ENCODE results near the gene PURA. TPM values are rescaled to one million over a fixed set of nuclear protein-coding genes. Genes with fewer than 3 reads are reported as not detected.
"Not testable (repeated sequence)": the region's sequence is repeated elsewhere in the genome, so short reads cannot be mapped to it uniquely, and the experiment has no call there.

The PURA gene
- total RNA-seq, 1 donor from 2014 or later = 7.7 TPM

DNA sequence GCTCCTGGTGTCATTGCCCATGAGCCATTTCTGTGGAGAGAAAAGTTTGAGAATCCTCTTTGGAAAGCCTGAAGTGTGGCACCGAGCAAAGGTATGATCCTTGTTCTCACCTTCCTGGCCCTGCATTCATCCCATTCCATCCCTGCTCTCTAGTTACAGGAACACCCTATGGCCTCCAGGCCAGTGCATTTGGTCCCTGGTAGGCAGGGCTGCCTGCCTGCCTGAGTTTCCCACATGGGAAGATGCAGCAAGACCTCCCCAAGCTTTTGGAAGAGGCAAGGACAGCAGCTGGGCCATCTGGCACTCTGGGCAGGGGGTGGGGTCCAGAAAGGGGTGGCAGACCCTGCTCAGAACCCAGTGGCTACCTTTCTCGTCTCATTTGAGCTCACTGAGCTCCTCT is 36.3 kb downstream of the PURA start:
- TF ChIP-seq, protein P1, sequence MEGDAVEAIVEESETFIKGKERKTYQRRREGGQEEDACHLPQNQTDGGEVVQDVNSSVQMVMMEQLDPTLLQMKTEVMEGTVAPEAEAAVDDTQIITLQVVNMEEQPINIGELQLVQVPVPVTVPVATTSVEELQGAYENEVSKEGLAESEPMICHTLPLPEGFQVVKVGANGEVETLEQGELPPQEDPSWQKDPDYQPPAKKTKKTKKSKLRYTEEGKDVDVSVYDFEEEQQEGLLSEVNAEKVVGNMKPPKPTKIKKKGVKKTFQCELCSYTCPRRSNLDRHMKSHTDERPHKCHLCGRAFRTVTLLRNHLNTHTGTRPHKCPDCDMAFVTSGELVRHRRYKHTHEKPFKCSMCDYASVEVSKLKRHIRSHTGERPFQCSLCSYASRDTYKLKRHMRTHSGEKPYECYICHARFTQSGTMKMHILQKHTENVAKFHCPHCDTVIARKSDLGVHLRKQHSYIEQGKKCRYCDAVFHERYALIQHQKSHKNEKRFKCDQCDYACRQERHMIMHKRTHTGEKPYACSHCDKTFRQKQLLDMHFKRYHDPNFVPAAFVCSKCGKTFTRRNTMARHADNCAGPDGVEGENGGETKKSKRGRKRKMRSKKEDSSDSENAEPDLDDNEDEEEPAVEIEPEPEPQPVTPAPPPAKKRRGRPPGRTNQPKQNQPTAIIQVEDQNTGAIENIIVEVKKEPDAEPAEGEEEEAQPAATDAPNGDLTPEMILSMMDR (conservative IDR thresholded peaks at IDR 0.05; ENCODE audit: low read depth, low read length) = no peak

DNA sequence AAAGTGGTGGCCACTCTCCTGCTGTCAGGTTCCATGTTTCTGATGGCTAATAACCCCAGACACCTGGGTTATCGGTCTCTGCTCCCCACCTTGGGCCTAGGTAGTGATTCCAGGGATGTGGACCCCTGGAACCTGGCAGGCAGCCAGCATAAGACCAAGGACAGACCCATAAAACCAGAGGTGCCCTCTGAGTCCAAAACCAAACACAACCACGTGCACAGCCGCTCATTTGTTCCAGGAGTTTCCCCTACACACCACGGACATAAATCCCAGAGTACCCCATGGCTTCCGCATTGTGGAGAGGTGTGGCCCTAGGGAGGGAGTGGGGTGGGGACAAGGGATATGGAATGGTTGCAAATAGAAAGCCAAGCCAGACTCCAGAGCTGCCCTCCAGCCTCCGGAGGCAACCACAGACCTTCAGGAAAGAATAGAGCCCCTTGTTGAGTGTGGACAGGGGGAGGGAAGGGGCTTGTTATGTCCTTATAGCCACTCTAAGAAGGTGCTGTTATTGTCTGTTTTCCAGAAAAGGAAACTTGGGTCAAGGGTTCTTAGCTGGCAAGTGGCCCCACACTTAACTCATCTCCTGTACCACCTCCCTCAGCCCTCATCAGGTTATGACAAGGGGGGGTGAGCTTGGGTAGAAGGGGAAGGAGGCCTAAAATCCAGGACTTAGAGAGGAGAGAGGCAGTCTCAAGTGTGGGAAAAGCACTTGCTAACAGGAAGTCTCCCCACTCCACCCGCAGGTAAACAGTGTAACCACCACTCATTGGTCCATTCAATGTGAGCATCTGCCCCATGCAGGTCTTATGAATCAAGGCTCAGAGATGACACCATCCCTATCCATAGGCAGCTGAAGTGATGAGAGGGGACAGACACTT is 37.5 kb downstream of the PURA start:
- TF ChIP-seq, protein P1 (conservative IDR thresholded peaks at IDR 0.05; ENCODE audit: low read depth, low read length) = no peak
- no peak for DNase-seq (ENCODE audit: low read depth)
- no peak overlapping the region for H3K4me3 ChIP-seq (ENCODE audit: low read depth, low read length)

More for the DNA sequence above, 36.3 kb downstream of the PURA start:
- DNase-seq (ENCODE audit: low read depth) = no peak
- no peak overlapping the region for H3K4me3 ChIP-seq (ENCODE audit: low read depth, low read length)

DNA sequence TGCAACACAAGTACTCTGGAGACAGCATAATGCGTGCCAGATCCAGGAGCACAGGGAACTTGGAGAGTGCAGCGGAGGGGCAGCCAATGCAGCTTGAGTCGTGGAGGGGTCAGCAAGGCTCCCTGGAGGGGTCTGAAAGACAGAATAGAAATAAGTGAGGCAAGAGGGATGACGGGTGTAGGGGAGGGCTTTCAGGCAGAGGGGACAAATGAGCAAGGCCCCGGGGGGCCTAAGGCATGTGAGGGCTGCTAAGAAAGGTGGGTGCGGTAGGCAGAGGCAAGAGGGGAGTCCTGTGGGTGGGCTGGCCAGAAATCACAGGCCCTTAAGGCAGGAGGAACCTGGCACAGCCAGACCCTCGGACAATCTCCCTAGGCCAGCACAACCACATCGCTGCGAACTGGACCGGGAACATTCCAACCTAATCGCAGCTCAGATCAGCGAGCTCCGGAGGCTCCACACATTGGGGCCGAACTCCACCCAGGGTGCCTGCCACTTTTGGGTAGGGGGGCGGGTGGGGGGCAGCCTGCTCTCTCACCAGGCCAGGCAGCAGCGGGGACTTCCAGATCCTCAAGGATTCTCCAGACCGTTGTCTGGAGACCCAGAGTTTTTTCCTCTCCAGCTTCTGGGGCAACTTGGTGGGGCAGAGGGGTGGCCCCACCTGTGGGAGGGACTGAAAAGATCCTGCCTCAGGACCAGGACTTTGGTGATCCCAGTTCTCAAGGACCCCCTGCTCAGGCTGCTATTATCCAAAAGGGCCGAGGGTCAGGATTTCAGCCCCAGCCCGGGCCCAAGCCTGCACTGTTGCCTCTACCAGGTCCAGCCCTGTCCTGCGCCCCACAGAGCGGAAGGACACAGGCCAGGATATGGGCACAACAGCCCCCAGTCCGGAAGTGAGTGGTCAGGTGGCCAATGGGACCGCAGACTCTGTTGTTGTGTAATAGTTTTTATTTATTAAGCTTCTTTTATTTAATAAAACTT is 38.4 kb downstream of the PURA start:
- DNase-seq (ENCODE audit: low read depth) = no peak
- no peak overlapping the region for H3K4me3 ChIP-seq (ENCODE audit: low read depth, low read length)
- TF ChIP-seq, protein P1 (conservative IDR thresholded peaks at IDR 0.05; ENCODE audit: low read depth, low read length) = no peak

DNA sequence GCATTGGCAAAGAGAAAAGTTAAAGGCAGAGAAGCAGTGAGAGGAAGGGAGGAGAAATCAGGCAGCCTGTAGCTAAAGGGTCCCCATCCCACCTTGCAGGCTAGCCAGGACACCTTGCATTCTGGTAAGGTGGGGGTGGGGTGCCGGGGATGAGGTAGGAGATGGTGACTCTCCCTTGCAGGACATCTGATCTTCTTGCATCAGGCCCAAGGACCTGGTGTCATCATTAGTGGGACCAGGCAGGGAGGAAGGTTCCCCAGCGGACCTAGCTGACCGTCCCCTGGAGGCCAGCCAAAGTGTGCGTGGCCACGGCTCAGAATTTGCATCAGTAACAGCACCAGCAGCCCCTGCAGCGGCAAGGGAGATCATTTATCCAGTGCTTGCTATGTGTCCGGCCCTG is 39.3 kb downstream of the PURA start:
- no peak overlapping the region for H3K4me3 ChIP-seq (ENCODE audit: low read depth, low read length)
- no peak for DNase-seq (ENCODE audit: low read depth)
- TF ChIP-seq, protein P1 (conservative IDR thresholded peaks at IDR 0.05; ENCODE audit: low read depth, low read length) = no peak

DNA sequence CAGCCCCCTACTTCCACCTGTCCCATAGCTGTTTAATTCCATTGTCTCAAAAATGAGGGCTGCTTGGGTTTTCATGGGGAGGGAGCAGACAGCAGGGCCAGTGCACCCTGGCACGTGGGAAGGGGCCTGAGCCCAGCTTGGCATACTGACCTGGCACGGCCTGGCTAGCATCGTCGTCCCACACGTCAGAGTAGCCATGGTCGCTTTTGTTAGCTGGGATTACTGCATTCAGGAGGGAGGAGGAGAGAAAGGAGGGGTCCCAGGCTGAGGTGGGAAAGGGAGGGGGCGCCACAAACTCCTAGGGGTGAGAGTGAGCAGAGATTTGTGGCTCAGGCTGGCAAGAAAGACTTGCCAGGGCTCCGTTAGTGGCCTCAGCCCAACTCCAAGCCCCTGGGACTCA is 40.0 kb downstream of the PURA start:
- TF ChIP-seq, protein P1 (conservative IDR thresholded peaks at IDR 0.05; ENCODE audit: low read depth, low read length) = no peak
- DNase-seq (ENCODE audit: low read depth) = no peak
- H3K4me3 ChIP-seq (ENCODE audit: low read depth, low read length) = no peak overlapping the region

DNA sequence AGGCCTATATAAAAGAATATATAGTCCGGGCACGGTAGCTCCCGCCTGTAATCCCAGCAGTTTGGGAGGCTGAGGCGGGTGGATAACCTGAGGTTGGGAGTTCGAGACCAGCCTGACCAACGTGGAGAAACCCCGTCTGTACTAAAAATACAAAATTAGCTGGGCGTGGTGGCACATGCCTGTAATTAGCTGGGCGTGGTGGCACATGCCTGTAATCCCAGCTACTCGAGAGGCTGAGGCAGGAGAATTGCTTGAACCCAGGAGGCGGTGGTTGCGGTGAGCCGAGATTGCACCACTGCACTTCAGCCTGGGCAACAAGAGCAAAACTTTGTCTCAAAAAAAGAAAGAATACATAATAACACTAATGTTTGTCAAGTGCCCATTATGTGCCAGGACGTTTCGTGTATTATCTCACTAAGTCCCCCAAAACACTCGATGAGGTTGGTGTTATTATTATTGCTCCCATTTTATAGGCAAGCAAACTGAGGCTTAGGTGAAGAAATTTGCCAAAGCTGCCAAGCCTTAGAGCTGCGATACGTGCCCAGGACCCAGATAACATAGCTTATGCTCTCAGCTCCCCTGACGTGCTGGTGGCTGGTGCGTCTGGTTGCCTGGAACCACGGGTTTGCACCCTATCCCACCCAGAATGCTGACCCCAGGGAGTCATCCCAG is 40.9 kb downstream of the PURA start:
- H3K4me3 ChIP-seq (ENCODE audit: low read depth, low read length) = not testable (repeated sequence)

More for the DNA sequence above, 40.9 kb downstream of the PURA start:
- not testable (repeated sequence) for DNase-seq (ENCODE audit: low read depth)

All from epithelial cell of proximal tubule (primary cell).